HPDE6-E6E7 (cell line): ENCODE data around the gene USP38.
"Not testable (repeated sequence)": the region's sequence is repeated elsewhere in the genome, so short reads cannot be mapped to it uniquely, and the experiment has no call there.

Experiments used
- DNase-seq: peaks from one replicate; pipeline ENCODE4 v3.0.0; 2011; ENCODE audit warnings: missing footprints; ENCODE audit errors: extremely low spot score

The USP38 gene

GRCh38 chr4:143212566-143212965 lies 27.8 kb downstream of the USP38 start:
- DNase-seq = no peak

DNA sequence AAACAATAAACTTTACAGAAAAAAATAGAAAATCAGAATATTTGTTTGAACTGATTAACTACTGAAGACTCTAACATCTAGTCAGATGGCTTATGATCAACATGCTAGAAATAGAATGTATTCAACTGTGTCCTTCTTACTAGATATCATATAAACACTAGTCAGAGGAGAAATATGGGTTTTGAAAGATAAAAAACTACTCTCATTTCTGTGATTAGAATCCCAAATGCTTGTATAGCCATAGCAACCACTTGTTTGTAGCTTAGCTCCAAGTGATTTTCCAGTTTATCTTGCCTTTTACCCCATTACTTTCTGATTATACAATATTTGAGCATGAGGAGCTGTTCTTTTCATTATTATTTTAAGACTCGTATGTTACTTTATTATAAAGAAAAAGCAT lies 31.2 kb downstream of the USP38 start:
- no peak for DNase-seq

- no peak for DNase-seq
Observed at GRCh38 chr4:143224255-143224654, 39.5 kb downstream of the USP38 start.

DNA sequence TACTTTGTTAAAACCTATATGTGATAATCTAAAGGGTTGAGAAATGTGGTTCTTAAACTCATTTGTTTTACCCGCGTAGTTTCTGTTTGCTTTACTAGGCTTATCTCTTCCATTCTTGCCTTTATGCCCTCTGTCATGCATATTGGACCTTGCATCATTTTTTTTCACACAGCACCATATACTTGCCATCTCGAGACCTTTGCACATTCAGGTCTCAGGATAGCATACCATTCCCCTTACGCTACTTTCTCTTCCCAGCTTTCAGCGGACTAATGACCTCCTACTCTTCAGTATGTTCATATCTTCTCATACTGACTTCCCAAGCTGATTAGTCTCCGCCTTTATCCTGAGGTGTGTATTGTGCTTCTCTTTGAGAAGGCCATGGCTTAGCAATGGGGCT lies 40.5 kb downstream of the USP38 start:
- no peak for DNase-seq

- DNase-seq = no peak
Observed at GRCh38 chr4:143230683-143231082, 46.0 kb downstream of the USP38 start.

DNA sequence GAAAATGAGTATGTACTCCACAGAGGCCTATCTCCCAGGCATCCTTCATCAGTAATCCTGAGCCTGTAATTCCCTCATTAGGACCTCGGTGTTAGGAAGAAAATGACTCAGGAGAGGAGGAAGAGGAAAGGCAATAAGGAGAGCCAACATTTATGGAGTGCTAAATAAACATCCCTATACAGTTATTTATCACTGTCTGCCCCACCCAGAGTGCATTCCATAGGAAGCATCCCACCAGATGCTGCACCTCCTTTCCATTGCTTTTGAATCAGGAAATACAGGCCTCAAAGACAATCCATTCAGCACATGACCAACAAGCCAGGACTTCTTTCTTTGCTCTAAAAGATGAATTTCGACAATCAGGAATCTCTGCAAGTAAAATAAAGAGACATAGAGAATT lies 47.6 kb downstream of the USP38 start:
- no peak for DNase-seq

DNA sequence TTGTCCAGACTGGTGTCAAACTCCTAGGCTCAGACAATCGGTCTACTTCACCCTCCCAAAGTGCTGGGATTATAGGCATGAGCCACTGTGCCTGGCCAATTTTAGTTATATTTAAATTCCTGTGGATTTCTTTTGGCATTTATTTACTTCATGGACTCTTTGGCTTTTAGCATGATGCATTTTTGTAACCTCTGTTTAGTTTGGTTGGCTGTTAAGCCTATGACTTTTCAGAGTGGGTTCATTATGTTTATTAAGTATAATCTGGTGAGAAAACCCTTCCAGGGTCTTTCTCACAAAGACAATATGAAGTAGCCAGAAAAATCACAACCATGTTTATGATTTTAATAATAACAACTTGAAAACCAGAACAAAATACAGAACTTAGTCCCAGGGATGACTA lies 49.4 kb downstream of the USP38 start:
- DNase-seq = no peak

DNA sequence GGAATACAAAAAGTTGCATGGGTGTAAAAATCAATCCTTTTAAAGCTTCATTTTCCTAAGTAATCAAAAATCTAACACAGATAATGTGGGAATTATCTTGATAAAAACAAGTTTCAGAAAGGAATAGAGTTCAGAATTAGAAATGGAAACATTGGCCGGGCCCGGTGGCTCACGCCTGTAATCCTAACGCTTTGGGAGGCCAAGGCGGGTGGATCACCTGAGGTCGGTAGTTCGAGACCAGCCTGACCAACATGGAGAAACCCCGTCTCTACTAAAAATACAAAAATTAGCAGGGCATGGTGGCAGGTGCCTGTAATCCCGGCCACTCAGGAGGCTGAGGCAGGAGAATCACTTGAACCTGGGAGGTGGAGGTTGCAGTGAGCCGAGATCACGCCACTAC lies 52.5 kb downstream of the USP38 start:
- not testable (repeated sequence) for DNase-seq

DNA sequence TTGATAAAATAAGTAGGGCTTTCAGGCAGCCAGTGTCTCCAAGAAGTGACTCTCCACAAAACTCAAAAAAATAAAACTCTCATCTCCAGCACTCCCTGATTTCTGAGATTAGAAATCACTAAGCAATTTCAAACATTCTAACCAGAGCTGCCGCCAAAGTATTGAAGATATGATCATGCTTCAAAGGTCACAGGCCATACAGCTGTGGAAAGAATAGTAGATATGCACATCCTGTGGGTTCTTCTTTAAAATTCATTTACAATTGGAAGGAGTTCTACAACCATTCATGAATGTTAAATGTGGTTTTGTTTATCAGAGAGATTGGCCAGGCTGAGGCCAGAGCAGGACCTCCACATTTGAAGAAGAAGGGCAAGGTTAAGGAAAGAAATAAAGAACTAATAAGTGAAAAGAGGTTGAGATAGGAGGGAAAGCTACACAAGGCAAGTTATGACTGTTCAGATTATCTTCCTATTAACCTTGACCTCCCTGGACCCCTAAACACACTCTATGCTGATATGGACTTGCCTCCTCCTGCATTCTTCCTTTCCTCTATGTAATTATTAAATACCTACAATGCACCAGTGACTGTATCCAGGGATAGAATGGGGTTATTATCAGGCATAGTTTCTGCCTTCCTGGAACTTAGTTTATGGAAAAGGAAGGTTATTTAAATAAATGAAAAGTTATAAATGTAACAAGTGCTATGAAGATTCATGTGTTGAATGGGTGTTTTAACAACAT lies 56.4 kb downstream of the USP38 start:
- no peak for DNase-seq

DNA sequence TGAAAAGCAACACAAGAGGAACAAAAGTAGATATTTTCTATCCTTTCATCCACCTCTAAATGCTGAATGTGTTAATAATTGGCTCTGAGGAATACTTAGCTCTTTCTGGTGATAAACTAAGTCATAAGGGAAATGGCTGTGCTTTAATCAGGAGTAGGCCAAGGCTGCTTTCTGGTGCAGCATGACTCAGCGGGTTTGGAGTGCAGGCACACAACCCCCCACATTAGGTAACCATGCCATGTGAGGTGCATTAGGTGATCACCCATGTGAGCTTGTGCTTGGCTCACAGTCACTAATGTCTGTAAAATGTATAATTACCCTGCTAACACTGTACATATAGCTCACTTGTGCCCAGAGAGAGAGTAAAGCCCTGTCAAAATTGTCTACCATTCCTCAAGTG lies 57.2 kb downstream of the USP38 start:
- no peak for DNase-seq

DNA sequence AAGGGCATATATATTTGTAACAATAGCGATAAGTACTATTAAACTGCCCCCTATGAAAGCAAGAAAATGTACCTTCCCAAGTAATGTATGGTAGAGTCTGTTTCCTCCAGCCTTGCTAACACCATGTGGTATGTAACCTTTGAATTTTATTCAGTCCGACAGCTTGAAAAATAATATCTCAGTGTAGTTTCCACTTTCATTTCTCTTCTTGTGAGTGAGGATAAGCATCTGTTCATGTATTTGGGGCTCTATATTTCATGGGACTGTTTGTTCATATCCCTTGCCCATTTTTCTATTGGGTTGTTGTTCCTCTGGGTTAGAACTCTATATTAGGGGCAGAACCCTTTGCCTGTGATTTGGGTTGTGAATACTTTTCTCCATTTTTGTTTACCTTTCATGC lies 58.3 kb downstream of the USP38 start:
- DNase-seq = no peak

DNA sequence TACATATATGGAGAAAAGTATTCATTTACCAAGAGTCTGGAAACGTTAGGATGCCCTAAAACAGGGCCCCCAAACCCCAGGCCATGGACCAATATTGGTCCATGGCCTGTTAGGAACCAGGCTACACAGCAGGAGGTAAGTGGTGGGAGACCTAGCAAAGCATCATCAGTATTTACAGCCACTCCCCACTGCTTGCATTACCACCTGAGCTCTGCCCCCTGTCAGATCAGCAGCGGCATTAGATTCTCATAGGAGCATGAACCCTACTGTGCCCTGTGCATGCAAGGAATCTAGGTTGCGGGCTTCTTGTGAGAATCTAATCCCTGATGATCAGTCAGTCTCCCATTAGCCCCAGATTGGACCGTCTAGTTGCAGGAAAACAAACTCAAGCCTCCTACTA lies 62.3 kb downstream of the USP38 start:
- DNase-seq = no peak

- DNase-seq = no peak
Observed at GRCh38 chr4:143247866-143248265, 63.1 kb downstream of the USP38 start.

DNA sequence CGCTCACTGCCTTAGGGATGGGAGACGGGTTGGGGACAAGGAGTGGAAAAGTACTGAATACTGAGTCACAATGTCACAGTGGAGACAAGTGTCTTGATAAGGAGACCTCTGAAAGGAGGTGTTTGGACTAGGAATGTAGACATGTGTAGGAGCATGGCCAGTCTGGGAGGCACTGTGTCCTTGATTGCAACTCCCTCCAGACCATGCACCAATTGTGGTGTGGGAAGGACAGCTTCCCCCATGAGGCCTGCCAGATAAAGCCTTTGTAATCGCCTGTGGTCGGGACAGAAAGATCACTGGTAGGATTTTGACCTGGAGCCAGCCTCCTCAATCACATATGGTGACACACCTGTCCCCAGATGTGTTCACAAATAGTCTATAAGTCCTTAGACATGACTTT lies 64.1 kb downstream of the USP38 start:
- DNase-seq = no peak

- DNase-seq = no peak
Observed at GRCh38 chr4:143250617-143251016, 65.9 kb downstream of the USP38 start.

DNA sequence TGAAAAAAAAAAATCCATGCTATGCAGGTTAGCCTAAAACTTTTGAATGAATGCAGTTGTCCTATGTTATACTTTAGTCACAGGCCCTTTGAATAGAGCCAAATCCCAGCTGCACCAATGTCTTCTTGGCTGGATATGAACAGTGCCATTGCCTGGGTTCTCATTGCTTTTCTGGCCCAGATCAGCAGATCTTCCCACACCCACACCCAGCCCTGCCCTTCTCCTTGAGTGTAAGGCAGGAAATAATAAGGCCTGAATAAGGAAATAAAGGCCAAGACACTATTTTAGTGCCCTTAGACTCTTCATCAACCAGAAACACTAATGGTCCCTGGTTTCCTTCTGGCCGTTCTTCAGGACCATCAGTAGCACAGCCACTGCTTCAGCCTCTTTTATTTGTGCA lies 66.6 kb downstream of the USP38 start:
- no peak for DNase-seq

DNA sequence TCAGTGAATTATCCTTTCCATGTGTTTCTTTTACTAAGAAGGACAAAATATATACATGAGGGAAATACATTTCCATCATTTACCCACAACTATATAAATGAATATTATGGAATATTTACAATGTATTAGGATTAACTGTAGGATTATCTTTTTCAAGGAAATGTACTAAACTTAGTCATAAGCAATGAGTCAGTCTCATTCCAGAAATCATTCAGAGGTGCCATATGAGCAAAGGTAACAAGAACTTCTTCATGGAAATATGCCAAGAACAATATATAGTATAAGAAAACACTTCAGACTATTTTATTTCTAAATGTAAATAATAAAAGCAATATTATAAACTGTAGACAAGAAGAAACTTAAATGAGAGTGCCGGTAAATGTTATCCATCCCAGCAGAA lies 67.1 kb downstream of the USP38 start:
- peak; percentile 67 for DNase-seq

DNA sequence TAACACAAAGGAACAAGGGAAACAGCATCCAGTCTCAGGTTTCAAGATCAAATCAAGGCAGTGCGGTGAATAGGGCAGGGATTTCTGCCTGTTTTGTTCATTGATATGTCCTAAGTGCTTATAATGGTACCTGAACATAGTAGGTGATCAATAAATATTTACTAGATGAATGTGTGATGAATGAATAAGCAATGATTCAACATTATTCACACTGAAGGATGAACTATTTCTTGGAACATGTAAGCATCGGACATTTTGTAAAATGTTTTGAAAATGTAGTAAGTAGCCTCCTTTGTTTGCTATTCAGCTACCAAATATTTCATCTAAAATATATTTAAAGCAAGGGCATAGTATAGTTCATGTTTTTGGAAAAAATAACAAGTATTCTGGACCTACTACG lies 67.8 kb downstream of the USP38 start:
- DNase-seq = no peak

- DNase-seq = no peak
Observed at GRCh38 chr4:143253166-143253565, 68.4 kb downstream of the USP38 start.

DNA sequence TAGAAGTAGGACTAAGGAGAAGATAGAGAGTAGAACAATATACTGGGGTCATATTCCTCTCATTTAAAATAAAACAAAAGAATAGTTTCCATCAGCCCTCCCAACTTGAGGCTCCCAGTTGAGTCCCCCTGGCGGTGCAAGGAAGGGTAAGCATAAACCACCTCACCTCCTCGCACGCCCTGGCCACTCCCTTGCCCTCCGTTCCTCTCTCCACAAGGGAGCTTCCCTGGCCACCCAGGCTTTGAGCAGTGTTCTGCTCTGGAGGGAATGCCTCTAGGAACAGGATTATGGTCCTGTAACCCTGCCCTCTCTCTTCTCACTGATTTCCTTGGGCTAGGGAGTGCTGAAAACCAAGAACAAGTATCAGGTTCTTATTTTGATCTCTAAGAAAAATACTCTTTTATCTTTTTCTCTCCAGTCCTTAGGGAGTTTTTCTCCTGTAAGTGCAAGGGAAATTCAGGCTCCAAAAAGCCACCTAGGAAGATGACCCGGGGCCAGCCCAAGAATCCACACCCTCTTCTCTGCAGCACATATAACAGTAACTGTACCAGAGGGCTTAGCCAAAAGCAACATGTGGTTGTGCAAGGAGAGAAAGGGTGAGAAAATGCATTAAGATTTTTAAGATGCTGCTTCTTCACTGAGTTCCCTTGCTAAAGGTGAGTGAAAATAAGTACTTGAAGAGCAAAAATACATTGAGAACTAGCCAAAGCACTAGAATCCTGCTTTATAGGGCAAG lies 69.9 kb downstream of the USP38 start:
- no peak for DNase-seq

DNA sequence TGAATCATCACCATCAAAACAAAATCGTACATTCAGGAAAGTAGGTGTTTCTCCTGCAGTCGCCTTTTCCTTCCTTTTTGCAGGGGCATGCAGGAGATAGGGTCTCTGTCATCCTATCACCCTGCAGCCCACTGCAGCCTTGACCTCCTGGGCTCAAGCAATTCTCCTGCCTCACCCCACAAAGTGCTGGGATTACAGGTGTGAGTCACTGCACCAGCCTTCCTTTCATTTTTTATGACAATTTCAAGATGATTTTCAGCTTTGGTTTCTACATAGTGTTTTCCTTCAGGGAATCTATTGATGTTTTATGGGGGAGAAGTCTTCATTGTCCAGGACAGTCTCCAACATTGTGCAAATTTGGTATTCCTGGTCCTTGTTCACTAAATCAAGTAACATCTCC lies 71.7 kb downstream of the USP38 start:
- no peak for DNase-seq

DNA sequence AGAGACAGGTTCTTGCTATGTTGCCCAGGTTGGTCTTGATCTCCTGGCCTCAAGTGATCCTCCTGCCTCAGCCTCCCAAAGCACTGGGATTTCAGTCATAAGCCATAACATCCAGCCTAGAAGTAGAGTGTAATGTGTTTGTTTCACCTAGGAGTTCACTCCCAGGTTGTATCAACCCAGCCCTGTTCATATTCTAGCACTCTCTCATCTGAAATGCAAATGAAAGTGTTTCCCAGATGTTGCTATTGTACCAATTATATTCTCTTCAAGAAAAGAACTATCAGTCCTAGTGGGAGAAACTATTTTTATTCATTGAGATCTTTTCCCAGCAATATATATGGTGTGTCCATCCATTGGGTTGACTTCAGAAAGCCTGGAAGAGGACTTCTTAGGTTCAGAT lies 72.6 kb downstream of the USP38 start:
- DNase-seq = no peak

DNA sequence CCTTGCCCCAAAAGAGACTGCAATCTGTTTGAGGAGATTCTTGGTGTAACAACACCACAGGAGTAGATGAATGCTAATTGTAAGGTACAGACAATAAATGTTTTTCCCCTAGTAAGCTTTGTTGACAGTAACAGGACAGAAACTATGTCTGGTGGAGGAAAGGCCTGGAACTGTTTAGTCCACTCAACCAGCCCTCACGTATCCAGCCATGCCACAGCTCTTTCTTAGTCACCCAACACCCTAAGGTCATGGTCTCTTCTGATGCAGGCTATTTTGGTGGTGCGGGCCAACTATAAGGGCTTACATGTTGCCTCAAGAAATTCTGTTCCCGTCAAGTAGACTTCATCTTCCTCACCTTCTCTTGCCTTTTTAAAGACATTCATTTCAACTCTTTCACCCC lies 76.0 kb downstream of the USP38 start:
- no peak for DNase-seq

- no peak for DNase-seq
Observed at GRCh38 chr4:143262838-143263237, 78.1 kb downstream of the USP38 start.
